ENCODE results near the gene ASS1.

GRCh38 chr9:130465383-130466096 is 20.8 kb downstream of the ASS1 start:
- no peak for TF ChIP-seq EP300 (IDR thresholded peaks at IDR 0.05; ENCODE audit: low read depth)
- TF ChIP-seq CTCF (IDR thresholded peaks at IDR 0.05), result no peak
- TF ChIP-seq POLR2A (IDR thresholded peaks at IDR 0.05), result no peak

All from transverse colon (tissue), 3 donors.